Measurements from ENCODE around the gene CABP7.

Gene CABP7

DNA sequence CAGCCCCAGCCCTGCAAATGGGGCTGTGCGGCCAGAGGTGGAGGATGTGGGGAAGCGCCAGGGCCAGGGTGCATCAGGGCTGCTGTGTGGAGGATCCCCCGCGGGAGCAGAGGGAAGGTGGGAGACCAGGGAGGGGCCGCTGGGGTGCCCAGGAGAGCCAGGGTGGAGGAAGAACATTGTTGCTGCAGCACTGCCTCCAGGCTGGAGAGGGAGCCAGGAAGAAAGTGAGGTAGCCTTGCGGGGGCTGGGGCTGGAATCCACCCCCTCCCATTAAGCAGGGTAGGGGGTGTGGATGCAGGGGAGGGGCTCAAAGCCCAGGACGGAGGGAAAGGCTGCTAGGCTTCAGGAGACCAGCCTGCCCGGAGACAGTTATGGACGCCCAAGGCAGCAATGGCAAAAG, 15.0 kb downstream of the CABP7 start:
- H3K36me3 ChIP-seq (ENCODE audit: control insufficient read depth, insufficient read depth, low read length), result peaks cover 4% of the 10 kb centered on the region
- 40 to 43% methylated on average over 3 to 8 of the region's 9 CpGs for WGBS, 2 experiments (ENCODE audit: insufficient coverage in 2 of 2)

DNA sequence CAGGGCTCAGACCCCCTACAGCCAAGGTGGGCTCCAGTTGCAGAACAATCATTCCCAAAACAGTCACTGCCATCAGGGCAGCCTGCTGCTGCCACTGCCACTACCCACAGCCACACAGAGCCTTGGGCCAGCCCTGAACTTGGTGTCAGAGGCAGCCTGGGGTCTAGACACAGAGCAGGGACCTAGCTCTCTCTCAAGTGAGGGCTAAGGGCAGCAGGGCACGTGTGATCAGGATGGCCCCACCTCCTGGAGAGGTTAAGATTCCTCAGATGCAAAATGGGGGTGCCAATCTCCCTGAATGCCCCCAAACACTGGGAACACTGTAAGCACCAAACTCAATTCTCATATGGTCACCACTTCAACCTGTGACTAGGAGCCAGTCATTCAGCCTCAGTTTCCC, 15.6 kb downstream of the CABP7 start:
- no peak overlapping the region for H3K27ac ChIP-seq (ENCODE audit: low read depth, low read length, severe bottlenecking)
- H3K4me1 ChIP-seq (ENCODE audit: control insufficient read depth, insufficient read depth, low read length, poor library complexity, severe bottlenecking), result no peaks in the 10 kb centered on the region
- no peak overlapping the region for H3K4me3 ChIP-seq (ENCODE audit: extremely low read depth, insufficient read depth, low read length, poor library complexity, severe bottlenecking)
- 60% methylated on average over 1 of the region's 1 CpG; no CpG with 5 or more reads in 1 of the 2 experiments for WGBS, 2 experiments (ENCODE audit: insufficient coverage in 2 of 2)
- no peaks in the 10 kb centered on the region for H3K9me3 ChIP-seq (ENCODE audit: control insufficient read depth, low read length)
- peaks cover 4% of the 10 kb centered on the region for H3K36me3 ChIP-seq (ENCODE audit: control insufficient read depth, insufficient read depth, low read length)

More for the DNA sequence above, 15.0 kb downstream of the CABP7 start:
- Histone ChIP-seq H3K4me1 (ENCODE audit: control insufficient read depth, insufficient read depth, low read length, poor library complexity, severe bottlenecking) (no peaks in the 10 kb centered on the region), H3K9me3 (ENCODE audit: control insufficient read depth, low read length) (no peaks in the 10 kb centered on the region), H3K4me3 (ENCODE audit: extremely low read depth, insufficient read depth, low read length, poor library complexity, severe bottlenecking) (no peak overlapping the region), H3K27ac (ENCODE audit: low read depth, low read length, severe bottlenecking) (no peak overlapping the region)

DNA sequence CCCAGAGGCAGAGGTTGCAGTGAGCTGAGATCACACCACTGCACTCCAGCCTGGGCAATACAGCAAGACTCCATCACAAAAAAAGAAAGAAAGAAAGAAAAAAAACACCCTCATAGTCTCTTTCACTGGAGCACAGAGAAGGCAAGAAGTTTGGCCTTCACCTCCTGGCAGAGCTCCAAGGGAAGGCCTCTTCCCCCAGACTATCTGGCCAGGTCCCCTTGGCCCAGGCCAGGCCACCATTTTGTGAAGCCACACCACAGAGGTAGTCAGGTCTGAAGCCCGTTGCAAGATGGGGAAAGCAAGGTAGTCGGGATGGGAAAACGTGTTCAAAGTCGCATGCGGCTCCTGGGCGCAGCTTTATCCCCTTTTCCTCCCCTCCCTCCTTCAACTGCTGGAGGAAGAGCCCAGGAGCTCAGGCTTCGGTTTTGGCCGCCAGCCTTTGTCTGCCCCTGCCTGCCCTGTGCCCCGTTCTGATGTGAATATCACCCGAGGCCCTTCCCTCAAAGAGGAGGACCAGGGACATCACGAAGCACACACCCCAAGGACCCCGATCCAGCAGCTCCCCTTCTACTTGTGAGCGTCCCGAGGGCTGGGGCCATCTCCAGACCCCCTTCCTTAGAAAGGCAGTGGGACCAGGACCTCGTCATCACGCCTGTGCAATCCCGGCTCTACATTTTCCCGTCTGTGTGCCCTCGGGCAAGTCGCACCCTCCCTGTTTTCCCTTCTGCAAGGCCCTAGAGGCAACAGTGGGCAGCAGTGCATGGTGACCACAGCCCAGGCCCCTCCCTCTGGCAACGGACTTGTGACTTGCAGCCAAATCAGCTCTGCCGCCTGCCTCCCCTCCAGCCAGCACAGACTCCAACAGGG, 17.7 kb downstream of the CABP7 start:
- peaks cover 4% of the 10 kb centered on the region for H3K36me3 ChIP-seq (ENCODE audit: control insufficient read depth, insufficient read depth, low read length)
- H3K4me3 ChIP-seq (ENCODE audit: extremely low read depth, insufficient read depth, low read length, poor library complexity, severe bottlenecking), result no peak overlapping the region
- H3K27ac ChIP-seq (ENCODE audit: low read depth, low read length, severe bottlenecking), result no peak overlapping the region
- no peaks in the 10 kb centered on the region for H3K4me1 ChIP-seq (ENCODE audit: control insufficient read depth, insufficient read depth, low read length, poor library complexity, severe bottlenecking)
- no peaks in the 10 kb centered on the region for H3K9me3 ChIP-seq (ENCODE audit: control insufficient read depth, low read length)
- 88 to 92% methylated on average over 19 to 21 of the region's 22 CpGs for WGBS, 2 experiments (ENCODE audit: insufficient coverage in 2 of 2)

DNA sequence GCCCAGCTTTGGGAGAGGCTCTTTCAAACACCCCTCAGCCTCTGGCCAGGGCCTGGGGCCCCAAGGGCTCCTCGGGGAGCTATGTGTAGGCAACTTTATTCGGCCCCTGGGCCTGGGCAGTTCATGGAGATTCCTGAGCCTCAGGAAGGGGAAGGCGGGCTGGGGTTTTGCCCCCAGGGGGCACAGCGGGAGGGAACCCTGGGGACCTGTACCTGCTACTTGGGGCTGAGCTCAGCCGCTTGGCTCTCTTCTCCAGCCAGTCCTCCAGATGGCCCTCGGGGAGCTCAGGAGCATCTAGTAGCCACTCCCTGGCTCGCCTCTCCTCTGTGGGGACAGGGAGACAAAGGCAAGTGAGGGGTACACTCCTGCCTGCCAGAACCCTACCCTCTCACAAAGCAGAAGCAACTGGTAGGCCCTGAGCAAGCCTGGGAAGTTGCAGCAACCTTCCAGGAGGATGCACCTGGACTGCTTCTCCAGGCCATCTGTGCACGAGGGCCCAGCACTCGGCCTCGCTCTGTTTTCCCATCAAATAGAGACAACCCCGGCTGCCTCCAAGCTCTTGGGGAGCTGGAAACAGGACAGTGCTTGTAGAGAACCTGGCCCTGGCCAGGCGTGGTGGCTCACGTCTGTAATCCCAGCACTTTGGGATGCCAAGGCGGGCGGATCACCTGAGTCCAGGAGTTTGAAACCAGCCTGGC, 18.5 kb downstream of the CABP7 start:
- no peaks in the 10 kb centered on the region for H3K4me1 ChIP-seq (ENCODE audit: control insufficient read depth, insufficient read depth, low read length, poor library complexity, severe bottlenecking)
- no peaks in the 10 kb centered on the region for H3K9me3 ChIP-seq (ENCODE audit: control insufficient read depth, low read length)
- peaks cover 4% of the 10 kb centered on the region for H3K36me3 ChIP-seq (ENCODE audit: control insufficient read depth, insufficient read depth, low read length)
- no peak overlapping the region for H3K27ac ChIP-seq (ENCODE audit: low read depth, low read length, severe bottlenecking)
- H3K4me3 ChIP-seq (ENCODE audit: extremely low read depth, insufficient read depth, low read length, poor library complexity, severe bottlenecking), result no peak overlapping the region
- WGBS, 2 experiments (ENCODE audit: insufficient coverage in 2 of 2), result 90 to 92% methylated on average over 12 to 13 of the region's 15 CpGs

DNA sequence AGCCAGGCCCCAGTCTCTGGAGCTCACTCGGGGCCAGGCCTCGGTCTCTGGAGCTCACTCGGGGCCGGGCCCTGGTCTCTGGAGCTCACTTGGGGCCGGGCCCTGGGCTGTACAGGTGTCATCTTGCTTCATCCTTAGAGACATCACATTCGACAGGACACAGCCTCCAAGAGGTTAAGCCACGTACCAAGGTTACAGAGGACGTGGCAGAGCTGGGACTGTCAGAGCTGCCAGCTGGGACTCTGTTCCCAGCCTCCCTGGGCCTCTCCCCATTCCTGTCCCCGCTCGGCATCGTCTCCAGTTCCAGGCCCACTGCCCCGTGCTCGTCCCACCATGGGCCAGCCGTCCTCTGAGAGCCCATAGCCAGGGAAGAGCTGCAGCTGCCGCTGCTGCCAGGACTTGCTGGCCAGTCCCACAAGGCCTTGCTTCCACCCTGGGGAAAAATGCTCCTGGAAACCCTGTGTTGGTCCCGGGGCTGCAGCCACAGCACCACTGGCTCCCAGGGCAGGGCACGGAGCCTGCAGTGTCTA, 19.6 kb downstream of the CABP7 start:
- Histone ChIP-seq H3K36me3 (ENCODE audit: control insufficient read depth, insufficient read depth, low read length) (peaks cover 4% of the 10 kb centered on the region), H3K27ac (ENCODE audit: low read depth, low read length, severe bottlenecking) (no peak overlapping the region), H3K4me1 (ENCODE audit: control insufficient read depth, insufficient read depth, low read length, poor library complexity, severe bottlenecking) (no peaks in the 10 kb centered on the region), H3K9me3 (ENCODE audit: control insufficient read depth, low read length) (no peaks in the 10 kb centered on the region), H3K4me3 (ENCODE audit: extremely low read depth, insufficient read depth, low read length, poor library complexity, severe bottlenecking) (no peak overlapping the region)
- 92 to 96% methylated on average over 16 to 17 of the region's 17 CpGs for WGBS, 2 experiments (ENCODE audit: insufficient coverage in 2 of 2)

DNA sequence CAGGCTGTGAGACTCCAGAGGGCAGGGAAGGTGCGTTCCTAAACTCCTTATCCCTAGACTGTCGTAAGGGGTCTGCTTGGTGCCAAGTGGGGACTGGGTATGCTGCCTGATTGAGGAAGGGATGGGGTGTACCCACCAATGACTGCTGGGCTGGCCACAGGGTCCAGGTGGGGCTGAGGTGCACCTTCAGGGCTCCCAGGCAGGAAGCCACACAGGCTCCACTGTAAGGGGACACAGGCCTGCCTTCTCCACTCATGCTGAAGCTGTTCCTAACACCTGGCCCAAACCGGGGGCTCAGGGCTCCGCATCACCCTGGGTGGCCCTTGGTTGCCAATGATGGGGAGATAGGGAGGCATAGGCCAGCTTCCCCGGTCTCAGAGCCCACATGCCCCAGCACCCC, 20.4 kb downstream of the CABP7 start:
- H3K9me3 ChIP-seq (ENCODE audit: control insufficient read depth, low read length), result no peaks in the 10 kb centered on the region
- H3K27ac ChIP-seq (ENCODE audit: low read depth, low read length, severe bottlenecking), result no peak overlapping the region
- H3K36me3 ChIP-seq (ENCODE audit: control insufficient read depth, insufficient read depth, low read length), result peaks cover 4% of the 10 kb centered on the region
- no peak overlapping the region for H3K4me3 ChIP-seq (ENCODE audit: extremely low read depth, insufficient read depth, low read length, poor library complexity, severe bottlenecking)
- H3K4me1 ChIP-seq (ENCODE audit: control insufficient read depth, insufficient read depth, low read length, poor library complexity, severe bottlenecking), result no peaks in the 10 kb centered on the region
- 97 to 100% methylated on average over 2 to 4 of the region's 5 CpGs for WGBS, 2 experiments (ENCODE audit: insufficient coverage in 2 of 2)

DNA sequence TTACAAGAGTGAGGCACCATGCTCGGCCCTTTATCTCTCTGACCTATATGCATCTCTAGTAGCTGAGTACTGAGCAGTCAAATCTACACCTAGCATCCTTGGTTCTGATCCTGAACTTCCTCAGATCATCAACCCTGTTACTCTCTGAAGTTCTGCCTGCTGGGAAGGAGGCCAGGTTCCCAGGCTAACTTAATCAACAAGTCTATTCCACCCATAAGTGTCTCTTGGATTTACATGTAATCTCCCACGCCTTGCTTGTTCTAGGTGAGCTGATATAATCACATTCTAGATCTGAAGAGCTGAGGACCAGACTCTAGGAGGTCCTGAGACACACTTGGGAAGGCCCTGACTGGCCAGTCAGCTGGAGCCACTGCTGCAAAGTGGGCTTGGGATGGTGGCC, 22.1 kb downstream of the CABP7 start:
- WGBS, 2 experiments (ENCODE audit: insufficient coverage in 2 of 2), result 92% methylated on average over 1 of the region's 2 CpGs; no CpG with 5 or more reads in 1 of the 2 experiments

DNA sequence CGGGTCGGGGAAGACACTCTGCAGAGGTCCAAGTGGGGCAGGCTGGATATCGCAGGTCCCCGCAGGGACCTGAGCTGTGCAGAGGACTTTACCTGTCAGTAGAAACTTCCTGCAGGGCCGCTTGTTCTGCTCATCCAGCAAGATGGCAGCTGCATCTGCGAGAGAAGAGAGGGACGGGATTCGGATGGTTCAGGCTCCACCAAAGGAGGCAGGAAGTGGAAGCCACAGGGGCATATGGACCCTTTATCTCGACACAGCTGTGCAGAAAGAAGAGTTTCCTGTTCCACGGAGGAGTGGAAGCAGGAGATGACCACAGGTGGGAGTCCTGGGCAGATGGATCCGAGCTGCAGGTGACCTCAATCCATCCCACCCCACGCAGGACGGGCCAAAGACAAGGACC, 22.5 kb downstream of the CABP7 start:
- Histone ChIP-seq H3K36me3 (ENCODE audit: control insufficient read depth, insufficient read depth, low read length) (peaks cover 17% of the 10 kb centered on the region), H3K4me1 (ENCODE audit: control insufficient read depth, insufficient read depth, low read length, poor library complexity, severe bottlenecking) (no peaks in the 10 kb centered on the region), H3K9me3 (ENCODE audit: control insufficient read depth, low read length) (no peaks in the 10 kb centered on the region), H3K4me3 (ENCODE audit: extremely low read depth, insufficient read depth, low read length, poor library complexity, severe bottlenecking) (no peak overlapping the region), H3K27ac (ENCODE audit: low read depth, low read length, severe bottlenecking) (no peak overlapping the region)
- WGBS, 2 experiments (ENCODE audit: insufficient coverage in 2 of 2), result 85 to 89% methylated on average over 11 to 12 of the region's 13 CpGs

More for the DNA sequence above, 22.1 kb downstream of the CABP7 start:
- Histone ChIP-seq H3K27ac (ENCODE audit: low read depth, low read length, severe bottlenecking) (no peak overlapping the region), H3K36me3 (ENCODE audit: control insufficient read depth, insufficient read depth, low read length) (peaks cover 17% of the 10 kb centered on the region), H3K9me3 (ENCODE audit: control insufficient read depth, low read length) (no peaks in the 10 kb centered on the region), H3K4me1 (ENCODE audit: control insufficient read depth, insufficient read depth, low read length, poor library complexity, severe bottlenecking) (no peaks in the 10 kb centered on the region), H3K4me3 (ENCODE audit: extremely low read depth, insufficient read depth, low read length, poor library complexity, severe bottlenecking) (no peak overlapping the region)

DNA sequence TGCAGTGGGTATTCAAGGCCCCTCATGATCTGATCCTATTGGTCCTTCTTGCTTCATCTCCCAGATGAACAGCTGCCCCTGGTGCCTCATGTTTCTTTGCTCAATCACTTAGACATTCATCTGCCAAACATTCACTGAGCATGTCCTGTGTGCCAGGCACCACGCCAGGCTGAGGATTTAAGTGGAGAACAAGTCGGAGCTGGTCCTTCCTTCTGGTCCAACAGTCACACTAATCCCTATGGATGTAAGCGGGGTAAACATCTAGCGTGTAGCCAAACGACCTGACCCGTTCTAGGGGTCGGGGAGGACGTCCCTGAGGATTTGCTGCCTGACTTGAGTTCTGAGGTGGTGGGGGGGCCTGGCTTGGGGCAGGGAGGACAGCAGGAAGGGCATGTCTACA, 25.1 kb downstream of the CABP7 start:
- peaks cover 13% of the 10 kb centered on the region for H3K36me3 ChIP-seq (ENCODE audit: control insufficient read depth, insufficient read depth, low read length)
- H3K4me3 ChIP-seq (ENCODE audit: extremely low read depth, insufficient read depth, low read length, poor library complexity, severe bottlenecking), result no peak overlapping the region
- no peaks in the 10 kb centered on the region for H3K9me3 ChIP-seq (ENCODE audit: control insufficient read depth, low read length)
- H3K4me1 ChIP-seq (ENCODE audit: control insufficient read depth, insufficient read depth, low read length, poor library complexity, severe bottlenecking), result no peaks in the 10 kb centered on the region
- 91 to 92% methylated on average over 8 of the region's 8 CpGs for WGBS, 2 experiments (ENCODE audit: insufficient coverage in 2 of 2)
- no peak overlapping the region for H3K27ac ChIP-seq (ENCODE audit: low read depth, low read length, severe bottlenecking)

DNA sequence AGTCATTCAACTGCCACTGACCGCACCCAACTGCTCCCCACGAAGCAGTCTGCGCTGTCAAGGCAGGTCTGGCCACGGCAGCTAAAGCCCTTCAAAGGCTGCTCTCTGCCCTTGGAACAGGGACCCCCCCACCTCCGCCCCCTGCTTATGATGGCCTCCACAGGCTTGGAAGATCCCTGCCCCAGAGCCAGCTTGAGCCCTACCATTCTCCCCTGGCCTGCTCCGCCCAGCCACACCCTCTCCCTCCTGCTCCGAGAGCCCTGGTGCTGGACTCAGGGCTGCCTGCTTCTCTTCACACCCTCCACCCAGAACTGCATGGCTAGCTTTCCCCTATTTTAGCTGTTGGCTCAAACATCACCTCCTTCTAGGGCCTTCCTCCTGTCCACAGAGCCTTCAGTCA, 28.0 kb downstream of the CABP7 start:
- H3K36me3 ChIP-seq (ENCODE audit: control insufficient read depth, insufficient read depth, low read length), result peaks cover 13% of the 10 kb centered on the region
- 94 to 100% methylated on average over 2 to 7 of the region's 7 CpGs for WGBS, 2 experiments (ENCODE audit: insufficient coverage in 2 of 2)
- no peaks in the 10 kb centered on the region for H3K9me3 ChIP-seq (ENCODE audit: control insufficient read depth, low read length)
- H3K4me1 ChIP-seq (ENCODE audit: control insufficient read depth, insufficient read depth, low read length, poor library complexity, severe bottlenecking), result no peaks in the 10 kb centered on the region
- H3K4me3 ChIP-seq (ENCODE audit: extremely low read depth, insufficient read depth, low read length, poor library complexity, severe bottlenecking), result no peak overlapping the region
- H3K27ac ChIP-seq (ENCODE audit: low read depth, low read length, severe bottlenecking), result no peak overlapping the region

Measured in mesodermal cell (in vitro differentiated cells).